Sigmoid colon (tissue), 7 donors: ENCODE measurements around the gene CBLB. TPM values are rescaled to one million over a fixed set of nuclear protein-coding genes. Genes with fewer than 3 reads are reported as not detected.

ENCODE experiments used
- DNase-seq: peaks from one replicate; pipeline ENCODE4 v3.0.0-alpha.2; 2019
- H3K27ac ChIP-seq, 4 donors: fragments of 200-600 bp; sonication (generic); one replicate each; pipeline ENCODE4 v1.5.1; 2016 to 2019; ENCODE audit warnings: mild to moderate bottlenecking in 1 of 4
- H3K27me3 ChIP-seq, 3 donors: fragments of 200-600 bp; sonication (generic); one replicate each; pipeline ENCODE4 v1.5.1; 2019; ENCODE audit warnings: mild to moderate bottlenecking in 1 of 3
- H3K36me3 ChIP-seq, 4 donors: fragments of 200-600 bp; sonication (generic); one replicate each; pipeline ENCODE4 v1.5.1; 2016 to 2019
- H3K4me1 ChIP-seq, 4 donors: fragments of 200-600 bp; sonication (generic); one replicate each; pipeline ENCODE4 v1.5.1; 2017 to 2019
- H3K4me3 ChIP-seq, 4 donors: fragments of 200-600 bp; sonication (generic); one replicate each; pipeline ENCODE4 v1.5.1; 2017 to 2019; ENCODE audit warnings: mild to moderate bottlenecking in 2 of 4, moderate library complexity in 1 of 4
- H3K9me3 ChIP-seq, 4 donors: fragments of 200-600 bp in 3 of 4; sonication (generic) in 3 of 4; one replicate each; pipeline versions ENCODE4 v1.5.1 to v1.6.1; 2013 to 2019
- EP300 ChIP-seq, 4 donors: sonication (generic); formaldehyde crosslinking; IDR thresholded peaks; one replicate each; pipeline ENCODE4 v1.6.1; 2017; ENCODE audit warnings: antibody characterized with exemption in 4 of 4
- POLR2A ChIP-seq, 2 donors: fragments of 450-650 bp; IDR thresholded peaks; one replicate each; pipeline ENCODE4 v1.6.1; 2016; ENCODE audit warnings: antibody characterized with exemption in 2 of 2, mild to moderate bottlenecking in 2 of 2, moderate library complexity in 2 of 2
- POLR2AphosphoS5 ChIP-seq, 4 donors: sonication (generic); formaldehyde crosslinking; IDR thresholded peaks; one replicate each; pipeline ENCODE4 v1.6.1; 2017; ENCODE audit warnings: antibody characterized with exemption in 4 of 4
- WGBS, 2 donors: extraction: QIAGEN DNeasy Blood & Tissue Kit; methylation state at CpG; one replicate each; pipeline ENCODE4 v1.1.7; 2013; 5-methylcytosine and 5-hydroxymethylcytosine counted together
- intact Hi-C: fragments of 100-400 bp; cut with DNase I; formaldehyde crosslinking; loops from one replicate; pipeline ENCODE4 v1.15.1; 2023
- polyA plus RNA-seq, 3 donors: library from polyadenylated mRNA; stranded (reverse); fragments of 200-250 nt; gene quantifications; one replicate each; pipeline ENCODE4 v1.2.3, GENCODE V29; 2013
- total RNA-seq, 4 donors: library from RNA; depleted of rRNA; stranded (reverse); fragments of >200 nt; gene quantifications; one replicate each; pipeline ENCODE4 v1.1.0, GENCODE V29; 2016
- TF ChIP-seq, protein P1 (sequence below), 4 experiments: fragments of 450-650 bp in 3 of 4; fragments of 200-600 bp in 1 of 4; IDR thresholded peaks; one replicate each; pipeline ENCODE4 v1.5.1; 2016 to 2019; ENCODE audit warnings: antibody characterized with exemption in 4 of 4, mild to moderate bottlenecking in 3 of 4, moderate library complexity in 2 of 4
- donor health status: healthy with polysubstance abuse.
- donor health status: Bipolar disorder and iron deficiency.
- donor health status: healthy.

Gene CBLB
- total and polyA plus RNA-seq, 7 donors = 9.6 to 55.9 (median 27.4) TPM

GRCh38 chr3:105830836-105831235, 38.0 kb downstream of the CBLB start:
- Histone ChIP-seq H3K4me1 (peaks cover 0 to 21% (median 10%) of the 10 kb centered on the region in 4 donors), H3K36me3 (no peaks in the 10 kb centered on the region), H3K4me3 (no peak overlapping the region), H3K27ac (no peak overlapping the region), H3K27me3 (no peaks in the 10 kb centered on the region), H3K9me3 (no peaks in the 10 kb centered on the region)
- no peak for DNase-seq
- intact Hi-C loops = no loop called here
- TF ChIP-seq EP300 (IDR thresholded peaks at IDR 0.05) = no peak
- no peak for TF ChIP-seq POLR2A (IDR thresholded peaks at IDR 0.05)
- TF ChIP-seq, protein P1, sequence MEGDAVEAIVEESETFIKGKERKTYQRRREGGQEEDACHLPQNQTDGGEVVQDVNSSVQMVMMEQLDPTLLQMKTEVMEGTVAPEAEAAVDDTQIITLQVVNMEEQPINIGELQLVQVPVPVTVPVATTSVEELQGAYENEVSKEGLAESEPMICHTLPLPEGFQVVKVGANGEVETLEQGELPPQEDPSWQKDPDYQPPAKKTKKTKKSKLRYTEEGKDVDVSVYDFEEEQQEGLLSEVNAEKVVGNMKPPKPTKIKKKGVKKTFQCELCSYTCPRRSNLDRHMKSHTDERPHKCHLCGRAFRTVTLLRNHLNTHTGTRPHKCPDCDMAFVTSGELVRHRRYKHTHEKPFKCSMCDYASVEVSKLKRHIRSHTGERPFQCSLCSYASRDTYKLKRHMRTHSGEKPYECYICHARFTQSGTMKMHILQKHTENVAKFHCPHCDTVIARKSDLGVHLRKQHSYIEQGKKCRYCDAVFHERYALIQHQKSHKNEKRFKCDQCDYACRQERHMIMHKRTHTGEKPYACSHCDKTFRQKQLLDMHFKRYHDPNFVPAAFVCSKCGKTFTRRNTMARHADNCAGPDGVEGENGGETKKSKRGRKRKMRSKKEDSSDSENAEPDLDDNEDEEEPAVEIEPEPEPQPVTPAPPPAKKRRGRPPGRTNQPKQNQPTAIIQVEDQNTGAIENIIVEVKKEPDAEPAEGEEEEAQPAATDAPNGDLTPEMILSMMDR (IDR thresholded peaks at IDR 0.05) = no peak
- WGBS, 2 donors = 77 to 92% methylated on average over 2 of the region's 2 CpGs

- WGBS, 2 donors = 72 to 83% methylated on average over 4 of the region's 4 CpGs
- no peaks in the 10 kb centered on the region for H3K9me3 ChIP-seq
- no peak overlapping the region for H3K27ac ChIP-seq
- H3K36me3 ChIP-seq = no peaks in the 10 kb centered on the region
- intact Hi-C loops = loop anchor here (5.0 kb wide), 1 partner anchor 38 kb away; no protein-coding TSS in a partner anchor
- no peaks in the 10 kb centered on the region for H3K27me3 ChIP-seq
- DNase-seq = no peak
- TF ChIP-seq POLR2A (IDR thresholded peaks at IDR 0.05) (no peak), POLR2AphosphoS5 (IDR thresholded peaks at IDR 0.05) (no peak), EP300 (IDR thresholded peaks at IDR 0.05) (no peak)
- TF ChIP-seq, protein P1 (IDR thresholded peaks at IDR 0.05) = no peak
- no peak overlapping the region for H3K4me3 ChIP-seq
- peaks cover 0 to 14% (median 4%) of the 10 kb centered on the region in 4 donors for H3K4me1 ChIP-seq
These were observed 38.8 kb downstream of the CBLB start for GRCh38 chr3:105829871-105830622.

- Histone ChIP-seq H3K9me3 (no peaks in the 10 kb centered on the region), H3K36me3 (no peaks in the 10 kb centered on the region), H3K4me1 (peaks cover 0 to 15% (median 7%) of the 10 kb centered on the region in 4 donors), H3K4me3 (no peak overlapping the region), H3K27ac (no peak overlapping the region), H3K27me3 (no peaks in the 10 kb centered on the region)
- WGBS, 2 donors = 54 to 68% methylated on average over 4 of the region's 4 CpGs
- intact Hi-C loops = loop anchor here (5.0 kb wide), 1 partner anchor 37 kb away; no protein-coding TSS in a partner anchor
- no peak for TF ChIP-seq EP300 (IDR thresholded peaks at IDR 0.05)
- TF ChIP-seq, protein P1 (IDR thresholded peaks at IDR 0.05) = no peak
- TF ChIP-seq POLR2AphosphoS5 (IDR thresholded peaks at IDR 0.05) = no peak
- no peak for TF ChIP-seq POLR2A (IDR thresholded peaks at IDR 0.05)
- no peak for DNase-seq
These were observed 39.6 kb downstream of the CBLB start for GRCh38 chr3:105829229-105829628.

- intact Hi-C loops = loop anchor here (5.0 kb wide), 1 partner anchor 36 kb away; no protein-coding TSS in a partner anchor
- H3K4me1 ChIP-seq = peaks cover 0 to 20% (median 12%) of the 10 kb centered on the region in 4 donors
- no peak overlapping the region for H3K27ac ChIP-seq
- no peak overlapping the region for H3K4me3 ChIP-seq
- 29 to 43% methylated on average over 2 of the region's 2 CpGs for WGBS, 2 donors
- TF ChIP-seq EP300 (IDR thresholded peaks at IDR 0.05) (no peak), POLR2A (IDR thresholded peaks at IDR 0.05) (no peak), POLR2AphosphoS5 (IDR thresholded peaks at IDR 0.05) (no peak)
- TF ChIP-seq, protein P1 (IDR thresholded peaks at IDR 0.05) = no peak
- no peaks in the 10 kb centered on the region for H3K36me3 ChIP-seq
- H3K9me3 ChIP-seq = no peaks in the 10 kb centered on the region
- H3K27me3 ChIP-seq = no peaks in the 10 kb centered on the region
- DNase-seq = no peak
These were observed 40.1 kb downstream of the CBLB start for GRCh38 chr3:105828703-105829102.
